Measurements from ENCODE around the gene LYRM9.

DNA sequence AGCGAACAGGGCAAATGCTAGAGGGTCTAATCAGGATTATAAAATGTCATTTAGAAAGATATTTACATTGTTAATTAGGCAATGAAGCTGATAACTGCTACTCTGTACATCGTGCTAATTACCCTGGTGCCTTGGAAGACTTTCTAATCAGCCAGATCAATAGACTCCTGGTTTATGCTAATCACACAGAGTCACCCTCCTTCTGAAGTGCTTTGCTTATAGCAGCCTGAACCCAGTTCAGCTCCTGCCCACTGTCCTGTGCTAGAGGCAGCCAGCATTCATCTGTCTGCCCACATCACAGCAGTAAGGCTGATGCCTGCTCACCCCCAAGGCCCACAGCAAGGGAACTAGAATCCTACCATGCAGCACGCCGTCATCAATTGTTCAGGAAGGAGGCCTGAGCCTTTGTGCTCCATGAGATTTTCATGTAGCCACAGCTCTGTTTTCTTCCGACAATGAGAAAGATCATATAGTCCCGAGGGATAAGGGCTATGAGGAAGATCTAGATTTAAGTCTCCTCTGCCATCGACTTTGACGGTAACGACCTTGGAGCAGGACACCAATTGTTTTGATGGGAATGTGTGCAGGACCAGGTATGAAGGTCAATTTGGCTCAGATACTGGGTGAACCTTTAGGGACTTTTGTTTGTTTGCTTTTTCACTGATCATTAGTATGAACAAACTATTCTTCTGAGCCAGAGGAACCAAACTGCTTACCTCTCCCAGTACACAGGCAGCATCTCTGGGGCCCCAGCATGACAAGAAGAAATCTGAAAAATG lies 12.5 kb upstream of the LYRM9 start:
- TF ChIP-seq FOXJ3 (CRISPR knock-in tag; IDR thresholded peaks at IDR 0.05): no peak
- no peak for TF ChIP-seq CTCF (IDR thresholded peaks at IDR 0.05)
- TF ChIP-seq USF2 (IDR thresholded peaks at IDR 0.05; ENCODE audit: borderline replicate concordance, low read depth, low read length): no peak

Measured in SK-N-SH (cell line).